GM12878 (cell line): ENCODE results near the gene PCNX1.
"Not testable (repeated sequence)": the region's sequence is repeated elsewhere in the genome, so short reads cannot be mapped to it uniquely, and the experiment has no call there.

ENCODE experiments used
- TAF1 ChIP-seq: IDR thresholded peaks from 2 replicates; pipeline ENCODE4 v1.6.1; 2011; ENCODE audit warnings: mild to moderate bottlenecking, low read depth, low read length, borderline replicate concordance
- TF ChIP-seq, protein P1 (sequence below): fragments of 450-650 bp; IDR thresholded peaks from 2 replicates; pipeline ENCODE4 v1.6.1; 2016; ENCODE audit warnings: mild to moderate bottlenecking

DNA sequence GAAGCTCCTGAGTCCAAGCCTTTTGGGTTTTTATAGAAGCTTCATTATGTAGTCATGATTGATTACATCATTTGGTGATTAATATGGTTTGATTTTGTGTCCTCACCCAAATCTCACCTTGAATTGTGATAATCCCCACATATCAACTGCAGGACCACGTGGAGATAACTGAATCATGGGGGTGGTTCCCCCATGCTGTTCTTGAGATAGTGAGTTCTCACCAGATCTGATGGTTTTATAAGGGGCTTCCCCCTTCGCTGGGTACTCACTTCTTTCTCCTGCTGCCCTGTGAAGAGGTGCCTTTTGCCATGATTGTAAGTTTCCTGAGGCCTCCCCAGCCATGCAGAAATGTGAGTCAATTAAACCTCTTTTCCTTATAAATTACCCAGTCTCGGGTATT, 35.5 kb downstream of the PCNX1 start:
- TF ChIP-seq, protein P1, sequence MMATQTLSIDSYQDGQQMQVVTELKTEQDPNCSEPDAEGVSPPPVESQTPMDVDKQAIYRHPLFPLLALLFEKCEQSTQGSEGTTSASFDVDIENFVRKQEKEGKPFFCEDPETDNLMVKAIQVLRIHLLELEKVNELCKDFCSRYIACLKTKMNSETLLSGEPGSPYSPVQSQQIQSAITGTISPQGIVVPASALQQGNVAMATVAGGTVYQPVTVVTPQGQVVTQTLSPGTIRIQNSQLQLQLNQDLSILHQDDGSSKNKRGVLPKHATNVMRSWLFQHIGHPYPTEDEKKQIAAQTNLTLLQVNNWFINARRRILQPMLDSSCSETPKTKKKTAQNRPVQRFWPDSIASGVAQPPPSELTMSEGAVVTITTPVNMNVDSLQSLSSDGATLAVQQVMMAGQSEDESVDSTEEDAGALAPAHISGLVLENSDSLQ = not testable (repeated sequence)
- not testable (repeated sequence) for TF ChIP-seq TAF1
